Duodenal mucosa (tissue), 2 donors: Measurements from ENCODE around the gene CHAC1.
A peak's percentile ranks its signal among the peaks of the same experiment; 100 is the strongest.

ENCODE experiments used
- H3K27ac ChIP-seq: one replicate; pipeline ENCODE4 v1.7.0; 2013; ENCODE audit warnings: low read depth, low read length
- H3K27me3 ChIP-seq, 2 donors: one replicate each; pipeline ENCODE4 v1.7.0; 2013; ENCODE audit warnings: low read length in 2 of 2, control low read depth in 1 of 2; ENCODE audit not compliant: insufficient read depth in 2 of 2, control insufficient read depth in 1 of 2
- H3K36me3 ChIP-seq, 2 donors: one replicate each; pipeline ENCODE4 v1.7.0; 2013; ENCODE audit warnings: low read length in 2 of 2, control low read depth in 1 of 2; ENCODE audit not compliant: insufficient read depth in 2 of 2, control insufficient read depth in 1 of 2
- H3K4me1 ChIP-seq, 2 donors: one replicate each; pipeline ENCODE4 v1.7.0; 2013; ENCODE audit warnings: low read length in 2 of 2, control low read depth in 1 of 2; ENCODE audit not compliant: insufficient read depth in 2 of 2, control insufficient read depth in 1 of 2
- H3K4me3 ChIP-seq, 2 donors: one replicate each; pipeline ENCODE4 v1.7.0; 2013; ENCODE audit warnings: low read length in 2 of 2, low read depth in 1 of 2
- H3K9ac ChIP-seq, 2 donors: one replicate each; pipeline ENCODE4 v1.7.0; 2013; ENCODE audit warnings: low read length in 2 of 2, low read depth in 1 of 2
- H3K9me3 ChIP-seq, 2 donors: one replicate each; pipeline ENCODE4 v1.7.0; 2013; ENCODE audit warnings: low read length in 2 of 2, control low read depth in 1 of 2; ENCODE audit not compliant: control insufficient read depth in 1 of 2

The CHAC1 gene

GRCh38 chr15:40930430-40931299 lies 22.6 kb upstream of the CHAC1 start:
- no peaks in the 10 kb centered on the region for H3K9me3 ChIP-seq
- peaks cover 65 to 72% of the 10 kb centered on the region in 2 donors for H3K4me1 ChIP-seq
- peak overlapping the region; percentile 60 to 75 for H3K4me3 ChIP-seq
- H3K9ac ChIP-seq = peak overlapping the region; percentile 25 to 27
- no peak overlapping the region for H3K27ac ChIP-seq
- H3K27me3 ChIP-seq = peaks cover 17 to 36% of the 10 kb centered on the region in 2 donors
- peaks cover 0 to 2% of the 10 kb centered on the region in 2 donors for H3K36me3 ChIP-seq

GRCh38 chr15:40931300-40932142 lies 21.8 kb upstream of the CHAC1 start:
- Histone ChIP-seq H3K9me3 (no peaks in the 10 kb centered on the region), H3K4me1 (peaks cover 60 to 63% of the 10 kb centered on the region in 2 donors), H3K36me3 (peaks cover 0 to 8% of the 10 kb centered on the region in 2 donors), H3K27me3 (peaks cover 16 to 30% of the 10 kb centered on the region in 2 donors), H3K4me3 (peak overlapping the region; percentile 60 to 75), H3K27ac (no peak overlapping the region), H3K9ac (peak overlapping the region in 1 of 2 donors; percentile 27)

GRCh38 chr15:40932156-40932555 lies 21.1 kb upstream of the CHAC1 start:
- peaks cover 0 to 8% of the 10 kb centered on the region in 2 donors for H3K36me3 ChIP-seq
- no peaks in the 10 kb centered on the region for H3K9me3 ChIP-seq
- peaks cover 10 to 24% of the 10 kb centered on the region in 2 donors for H3K27me3 ChIP-seq
- H3K27ac ChIP-seq = no peak overlapping the region
- H3K4me3 ChIP-seq = peak overlapping the region; percentile 60 to 75
- peaks cover 53 to 57% of the 10 kb centered on the region in 2 donors for H3K4me1 ChIP-seq
- H3K9ac ChIP-seq = peak overlapping the region in 1 of 2 donors; percentile 6

GRCh38 chr15:40932649-40933516 lies 20.4 kb upstream of the CHAC1 start:
- peak overlapping the region in 1 of 2 donors; percentile 38 for H3K9ac ChIP-seq
- H3K36me3 ChIP-seq = peaks cover 0 to 8% of the 10 kb centered on the region in 2 donors
- no peak overlapping the region for H3K27ac ChIP-seq
- H3K4me3 ChIP-seq = peak overlapping the region; percentile 60 to 75
- no peaks in the 10 kb centered on the region for H3K9me3 ChIP-seq
- H3K4me1 ChIP-seq = peaks cover 50 to 52% of the 10 kb centered on the region in 2 donors
- peaks cover 6 to 20% of the 10 kb centered on the region in 2 donors for H3K27me3 ChIP-seq

GRCh38 chr15:40933517-40933902 lies 19.8 kb upstream of the CHAC1 start:
- Histone ChIP-seq H3K36me3 (peaks cover 0 to 8% of the 10 kb centered on the region in 2 donors), H3K27ac (no peak overlapping the region), H3K9me3 (no peaks in the 10 kb centered on the region), H3K9ac (peak overlapping the region in 1 of 2 donors; percentile 38), H3K4me1 (peaks cover 47 to 50% of the 10 kb centered on the region in 2 donors), H3K4me3 (peak overlapping the region in 1 of 2 donors; percentile 26), H3K27me3 (peaks cover 5 to 20% of the 10 kb centered on the region in 2 donors)

GRCh38 chr15:40934457-40934856 lies 18.8 kb upstream of the CHAC1 start:
- peaks cover 0 to 8% of the 10 kb centered on the region in 2 donors for H3K36me3 ChIP-seq
- H3K27me3 ChIP-seq = peaks cover 0 to 20% of the 10 kb centered on the region in 2 donors
- H3K4me1 ChIP-seq = peaks cover 41 to 42% of the 10 kb centered on the region in 2 donors
- no peak overlapping the region for H3K9ac ChIP-seq
- no peak overlapping the region for H3K4me3 ChIP-seq
- no peaks in the 10 kb centered on the region for H3K9me3 ChIP-seq
- no peak overlapping the region for H3K27ac ChIP-seq

GRCh38 chr15:40936234-40936708 lies 17.0 kb upstream of the CHAC1 start:
- Histone ChIP-seq H3K9me3 (no peaks in the 10 kb centered on the region), H3K27me3 (peaks cover 0 to 5% of the 10 kb centered on the region in 2 donors), H3K4me1 (peaks cover 34 to 41% of the 10 kb centered on the region in 2 donors), H3K27ac (no peak overlapping the region), H3K36me3 (peaks cover 0 to 8% of the 10 kb centered on the region in 2 donors), H3K4me3 (no peak overlapping the region), H3K9ac (no peak overlapping the region)

- Histone ChIP-seq H3K4me3 (no peak overlapping the region), H3K27ac (no peak overlapping the region), H3K36me3 (peaks cover 0 to 8% of the 10 kb centered on the region in 2 donors), H3K27me3 (no peaks in the 10 kb centered on the region), H3K9ac (no peak overlapping the region), H3K4me1 (peaks cover 27 to 36% of the 10 kb centered on the region in 2 donors), H3K9me3 (no peaks in the 10 kb centered on the region)
Measured at GRCh38 chr15:40936709-40937666, 16.3 kb upstream of the CHAC1 start.
